Esophagus (tissue), 2 donors: ENCODE data around the gene ZSCAN21. TPM values are rescaled to one million over a fixed set of nuclear protein-coding genes. Genes with fewer than 3 reads are reported as not detected.

Source experiments
- H3K27ac ChIP-seq, 2 donors: one replicate each; pipeline ENCODE4 v1.5.1; 2013; ENCODE audit warnings: low read depth in 2 of 2, mild to moderate bottlenecking in 2 of 2, inconsistent platforms in 1 of 2, low read length in 1 of 2, moderate library complexity in 1 of 2
- H3K27me3 ChIP-seq, 2 donors: one replicate each; pipeline ENCODE4 v1.6.1; 2013; ENCODE audit warnings: low read length in 2 of 2, control low read depth in 1 of 2, mild to moderate bottlenecking in 1 of 2; ENCODE audit not compliant: insufficient read depth in 2 of 2, control insufficient read depth in 1 of 2
- H3K36me3 ChIP-seq, 2 donors: one replicate each; pipeline ENCODE4 v1.6.1; 2013; ENCODE audit warnings: low read length in 1 of 2; ENCODE audit not compliant: control insufficient read depth in 2 of 2, insufficient read depth in 2 of 2
- H3K4me1 ChIP-seq, 2 donors: one replicate each; pipeline ENCODE4 v1.6.1; 2013; ENCODE audit warnings: low read length in 1 of 2; ENCODE audit not compliant: control insufficient read depth in 2 of 2, insufficient read depth in 2 of 2
- H3K4me3 ChIP-seq, 2 donors: one replicate each; pipeline ENCODE4 v1.5.1; 2013; ENCODE audit warnings: low read length in 2 of 2, mild to moderate bottlenecking in 2 of 2, low read depth in 1 of 2, moderate library complexity in 1 of 2
- H3K9me3 ChIP-seq, 2 donors: one replicate each; pipeline ENCODE4 v1.6.1; 2013; ENCODE audit warnings: mild to moderate bottlenecking in 2 of 2, low read depth in 1 of 2, low read length in 1 of 2, moderate library complexity in 1 of 2; ENCODE audit not compliant: control insufficient read depth in 2 of 2, insufficient read depth in 1 of 2
- WGBS, 2 donors: extraction: QIAGEN DNeasy Blood & Tissue Kit; methylation state at CpG; one replicate each; pipeline ENCODE4 v1.1.7; 2013; 5-methylcytosine and 5-hydroxymethylcytosine counted together
- polyA plus RNA-seq, 2 donors: library from polyadenylated mRNA; stranded (reverse); fragments of 200-250 nt; gene quantifications; one replicate each; pipeline ENCODE4 v1.2.3, GENCODE V29; 2013
- donor health status: healthy with polysubstance abuse.
- donor health status: Bipolar disorder and iron deficiency.

Gene ZSCAN21
- polyA plus RNA-seq, 2 donors, result 3.8 to 3.9 TPM

DNA sequence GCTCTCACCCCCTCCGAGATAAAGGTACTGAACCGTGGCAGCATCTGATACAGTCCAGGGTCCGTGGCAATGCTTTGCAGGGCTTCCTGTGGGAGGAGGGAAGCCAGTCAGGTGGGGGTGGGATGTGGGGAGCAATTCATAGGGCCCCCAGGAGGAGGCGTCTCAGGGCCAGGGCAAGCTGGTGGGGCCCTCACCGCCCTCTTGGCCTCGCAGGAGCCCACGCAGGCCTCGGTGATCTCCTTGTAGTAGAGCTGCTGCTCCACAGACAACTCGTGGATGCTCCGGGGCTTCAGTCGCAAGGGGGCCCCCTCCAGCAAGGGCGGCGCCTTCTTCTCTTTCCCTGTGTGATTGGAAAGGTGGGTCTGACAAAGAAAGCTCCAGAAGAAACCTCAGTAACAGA is 62.3 kb downstream of the ZSCAN21 start:
- H3K36me3 ChIP-seq, result peaks cover 0 to 44% of the 10 kb centered on the region in 2 donors
- 89 to 90% methylated on average over 13 of the region's 13 CpGs for WGBS, 2 donors

More for the DNA sequence above, 62.3 kb downstream of the ZSCAN21 start:
- Histone ChIP-seq H3K4me3 (no peak overlapping the region), H3K9me3 (no peaks in the 10 kb centered on the region), H3K27me3 (no peaks in the 10 kb centered on the region), H3K27ac (no peak overlapping the region), H3K4me1 (no peaks in the 10 kb centered on the region)

Other genes starting within 250 kb of the ZSCAN21 start
- gene CYP3A43, start 221.8 kb upstream of the ZSCAN21 start, polyA plus RNA-seq, result not detected
- not detected for gene OR2AE1, start 172.7 kb upstream of the ZSCAN21 start, polyA plus RNA-seq
- gene TRIM4, start 130.2 kb upstream of the ZSCAN21 start, polyA plus RNA-seq, result 10 to 100 TPM in 1 of 2 donors, 1 to 10 TPM in 1; 9.4 to 11.8 TPM
- gene GJC3, start 120.2 kb upstream of the ZSCAN21 start, polyA plus RNA-seq, result not detected
- gene AZGP1, start 73.7 kb upstream of the ZSCAN21 start, polyA plus RNA-seq, result 1 to 10 TPM; 1.6 to 2.0 TPM
- gene ZKSCAN1, start 34.2 kb upstream of the ZSCAN21 start, polyA plus RNA-seq, result 10 to 100 TPM; 10.5 to 25.0 TPM
- 10 to 100 TPM; 10.4 to 14.6 TPM for gene ZNF3, start 31.9 kb downstream of the ZSCAN21 start, polyA plus RNA-seq
- 100 to 1,000 TPM in 1 of 2 donors, 10 to 100 TPM in 1; 86.7 to 119 TPM for gene COPS6, start 39.2 kb downstream of the ZSCAN21 start, polyA plus RNA-seq
- gene MCM7, start 51.6 kb downstream of the ZSCAN21 start, polyA plus RNA-seq, result 10 to 100 TPM; 46.4 to 66.8 TPM
- 10 to 100 TPM; 17.3 to 19.3 TPM for gene AP4M1, start 51.9 kb downstream of the ZSCAN21 start, polyA plus RNA-seq
- 10 to 100 TPM; 23.3 to 29.6 TPM for gene TAF6, start 69.6 kb downstream of the ZSCAN21 start, polyA plus RNA-seq
- gene CNPY4, start 69.9 kb downstream of the ZSCAN21 start, polyA plus RNA-seq, result 1 to 10 TPM; 5.5 to 5.8 TPM
- gene MBLAC1, start 77.2 kb downstream of the ZSCAN21 start, polyA plus RNA-seq, result 1 to 10 TPM; 2.7 to 3.7 TPM
- 100 to 1,000 TPM in 1 of 2 donors, 10 to 100 TPM in 1; 85.7 to 138 TPM for gene LAMTOR4, start 99.1 kb downstream of the ZSCAN21 start, polyA plus RNA-seq
- 10 to 100 TPM; 18.5 to 27.2 TPM for gene TRAPPC14, start 108.9 kb downstream of the ZSCAN21 start, polyA plus RNA-seq
- gene GAL3ST4, start 118.8 kb downstream of the ZSCAN21 start, polyA plus RNA-seq, result 1 to 10 TPM; 4.4 to 5.1 TPM
- gene GPC2, start 127.6 kb downstream of the ZSCAN21 start, polyA plus RNA-seq, result 1 to 10 TPM; 1.1 to 2.2 TPM
- under 1 TPM; 0.25 to 0.73 TPM for gene STAG3, start 128.1 kb downstream of the ZSCAN21 start, polyA plus RNA-seq
- under 1 TPM; 0.24 to 0.31 TPM for gene PVRIG, start 170.2 kb downstream of the ZSCAN21 start, polyA plus RNA-seq